GM18520 (cell line): ENCODE measurements around the gene ASXL1.
"Not testable (repeated sequence)": the region's sequence is repeated elsewhere in the genome, so short reads cannot be mapped to it uniquely, and the experiment has no call there.

ENCODE experiments used
- ATAC-seq: cut with Tn5 transposase; IDR thresholded peaks from one replicate; pipeline ENCODE4 v1.9.1; 2021; ENCODE audit not compliant: unreplicated experiment

The ASXL1 gene

GRCh38 chr20:32336918-32337347, 21.2 kb upstream of the ASXL1 start:
- ATAC-seq = no peak

GRCh38 chr20:32337937-32338661, 20.0 kb upstream of the ASXL1 start:
- ATAC-seq = no peak

GRCh38 chr20:32338665-32339064, 19.5 kb upstream of the ASXL1 start:
- no peak for ATAC-seq

GRCh38 chr20:32339116-32339515, 19.0 kb upstream of the ASXL1 start:
- no peak for ATAC-seq

GRCh38 chr20:32341053-32341452, 17.1 kb upstream of the ASXL1 start:
- not testable (repeated sequence) for ATAC-seq

- no peak for ATAC-seq
Observed at GRCh38 chr20:32343439-32343838, 14.7 kb upstream of the ASXL1 start.

- ATAC-seq = no peak
Observed at GRCh38 chr20:32344835-32345506, 13.2 kb upstream of the ASXL1 start.

- ATAC-seq = no peak
Observed at GRCh38 chr20:32348207-32348606, 9.9 kb upstream of the ASXL1 start.

- ATAC-seq = no peak
Observed at GRCh38 chr20:32350421-32350820, 7.7 kb upstream of the ASXL1 start.

- ATAC-seq = no peak
Observed at GRCh38 chr20:32352121-32352720, 5.9 kb upstream of the ASXL1 start.

GRCh38 chr20:32353848-32354496, 4.2 kb upstream of the ASXL1 start:
- ATAC-seq = no peak

GRCh38 chr20:32354592-32355416, 3.3 kb upstream of the ASXL1 start:
- peak; percentile 15 for ATAC-seq

- ATAC-seq = peak; percentile 30
Observed at GRCh38 chr20:32355417-32355841, 2.7 kb upstream of the ASXL1 start.

- ATAC-seq = not testable (repeated sequence)
Observed at GRCh38 chr20:32355907-32356621, 2.1 kb upstream of the ASXL1 start.

GRCh38 chr20:32356622-32357374, 1.3 kb upstream of the ASXL1 start:
- no peak for ATAC-seq

GRCh38 chr20:32357375-32357868, 709 bp upstream of the ASXL1 start:
- ATAC-seq = peak; percentile 0

GRCh38 chr20:32358632-32358882, 426 bp downstream of the ASXL1 start:
- no peak for ATAC-seq

- ATAC-seq = no peak
Observed at GRCh38 chr20:32358883-32359632, 927 bp downstream of the ASXL1 start.
